Measurements from ENCODE around the gene SLC39A11.

The SLC39A11 gene

GRCh38 chr17:73130977-73131376, 38.5 kb upstream of the SLC39A11 start:
- WGBS, 2 experiments (ENCODE audit: insufficient coverage in 2 of 2) = 70 to 88% methylated on average over 1 to 2 of the region's 3 CpGs
- no peaks in the 10 kb centered on the region for H3K36me3 ChIP-seq (ENCODE audit: control insufficient read depth, insufficient read depth, low read length)
- no peak overlapping the region for H3K4me3 ChIP-seq (ENCODE audit: extremely low read depth, insufficient read depth, low read length, poor library complexity, severe bottlenecking)

GRCh38 chr17:73128496-73128895, 36.0 kb upstream of the SLC39A11 start:
- Histone ChIP-seq H3K36me3 (ENCODE audit: control insufficient read depth, insufficient read depth, low read length) (no peaks in the 10 kb centered on the region), H3K27ac (ENCODE audit: low read depth, low read length, severe bottlenecking) (no peak overlapping the region), H3K9me3 (ENCODE audit: control insufficient read depth, low read length) (no peaks in the 10 kb centered on the region), H3K4me1 (ENCODE audit: control insufficient read depth, insufficient read depth, low read length, poor library complexity, severe bottlenecking) (no peaks in the 10 kb centered on the region), H3K4me3 (ENCODE audit: extremely low read depth, insufficient read depth, low read length, poor library complexity, severe bottlenecking) (no peak overlapping the region)
- WGBS, 2 experiments (ENCODE audit: insufficient coverage in 2 of 2) = 50 to 56% methylated on average over 2 of the region's 3 CpGs

More at GRCh38 chr17:73130977-73131376, 38.5 kb upstream of the SLC39A11 start:
- Histone ChIP-seq H3K27ac (ENCODE audit: low read depth, low read length, severe bottlenecking) (no peak overlapping the region), H3K4me1 (ENCODE audit: control insufficient read depth, insufficient read depth, low read length, poor library complexity, severe bottlenecking) (no peaks in the 10 kb centered on the region), H3K9me3 (ENCODE audit: control insufficient read depth, low read length) (no peaks in the 10 kb centered on the region)

GRCh38 chr17:73126716-73127473, 34.4 kb upstream of the SLC39A11 start:
- WGBS, 2 experiments (ENCODE audit: insufficient coverage in 2 of 2) = 89 to 94% methylated on average over 5 to 7 of the region's 8 CpGs
- no peak overlapping the region for H3K27ac ChIP-seq (ENCODE audit: low read depth, low read length, severe bottlenecking)

GRCh38 chr17:73123606-73124320, 31.3 kb upstream of the SLC39A11 start:
- Histone ChIP-seq H3K36me3 (ENCODE audit: control insufficient read depth, insufficient read depth, low read length) (no peaks in the 10 kb centered on the region), H3K4me1 (ENCODE audit: control insufficient read depth, insufficient read depth, low read length, poor library complexity, severe bottlenecking) (no peaks in the 10 kb centered on the region), H3K27ac (ENCODE audit: low read depth, low read length, severe bottlenecking) (no peak overlapping the region), H3K4me3 (ENCODE audit: extremely low read depth, insufficient read depth, low read length, poor library complexity, severe bottlenecking) (no peak overlapping the region), H3K9me3 (ENCODE audit: control insufficient read depth, low read length) (no peaks in the 10 kb centered on the region)
- 88 to 100% methylated on average over 2 to 6 of the region's 7 CpGs for WGBS, 2 experiments (ENCODE audit: insufficient coverage in 2 of 2)

More at GRCh38 chr17:73126716-73127473, 34.4 kb upstream of the SLC39A11 start:
- H3K36me3 ChIP-seq (ENCODE audit: control insufficient read depth, insufficient read depth, low read length) = no peaks in the 10 kb centered on the region
- no peak overlapping the region for H3K4me3 ChIP-seq (ENCODE audit: extremely low read depth, insufficient read depth, low read length, poor library complexity, severe bottlenecking)
- no peaks in the 10 kb centered on the region for H3K4me1 ChIP-seq (ENCODE audit: control insufficient read depth, insufficient read depth, low read length, poor library complexity, severe bottlenecking)
- H3K9me3 ChIP-seq (ENCODE audit: control insufficient read depth, low read length) = no peaks in the 10 kb centered on the region

- no peaks in the 10 kb centered on the region for H3K4me1 ChIP-seq (ENCODE audit: control insufficient read depth, insufficient read depth, low read length, poor library complexity, severe bottlenecking)
- no peak overlapping the region for H3K4me3 ChIP-seq (ENCODE audit: extremely low read depth, insufficient read depth, low read length, poor library complexity, severe bottlenecking)
- no peaks in the 10 kb centered on the region for H3K36me3 ChIP-seq (ENCODE audit: control insufficient read depth, insufficient read depth, low read length)
- no peak overlapping the region for H3K27ac ChIP-seq (ENCODE audit: low read depth, low read length, severe bottlenecking)
- 89 to 95% methylated on average over 4 of the region's 4 CpGs for WGBS, 2 experiments (ENCODE audit: insufficient coverage in 2 of 2)
- no peaks in the 10 kb centered on the region for H3K9me3 ChIP-seq (ENCODE audit: control insufficient read depth, low read length)
These were observed 30.6 kb upstream of the SLC39A11 start for GRCh38 chr17:73122953-73123605.

- Histone ChIP-seq H3K36me3 (ENCODE audit: control insufficient read depth, insufficient read depth, low read length) (no peaks in the 10 kb centered on the region), H3K4me3 (ENCODE audit: extremely low read depth, insufficient read depth, low read length, poor library complexity, severe bottlenecking) (no peak overlapping the region), H3K4me1 (ENCODE audit: control insufficient read depth, insufficient read depth, low read length, poor library complexity, severe bottlenecking) (no peaks in the 10 kb centered on the region), H3K27ac (ENCODE audit: low read depth, low read length, severe bottlenecking) (no peak overlapping the region), H3K9me3 (ENCODE audit: control insufficient read depth, low read length) (no peaks in the 10 kb centered on the region)
- WGBS, 2 experiments (ENCODE audit: insufficient coverage in 2 of 2) = 98 to 100% methylated on average over 2 to 4 of the region's 5 CpGs
These were observed 29.0 kb upstream of the SLC39A11 start for GRCh38 chr17:73121506-73121905.

- no peaks in the 10 kb centered on the region for H3K36me3 ChIP-seq (ENCODE audit: control insufficient read depth, insufficient read depth, low read length)
- H3K27ac ChIP-seq (ENCODE audit: low read depth, low read length, severe bottlenecking) = no peak overlapping the region
- 87 to 89% methylated on average over 8 to 9 of the region's 10 CpGs for WGBS, 2 experiments (ENCODE audit: insufficient coverage in 2 of 2)
- no peaks in the 10 kb centered on the region for H3K9me3 ChIP-seq (ENCODE audit: control insufficient read depth, low read length)
- H3K4me1 ChIP-seq (ENCODE audit: control insufficient read depth, insufficient read depth, low read length, poor library complexity, severe bottlenecking) = no peaks in the 10 kb centered on the region
- no peak overlapping the region for H3K4me3 ChIP-seq (ENCODE audit: extremely low read depth, insufficient read depth, low read length, poor library complexity, severe bottlenecking)
These were observed 27.1 kb upstream of the SLC39A11 start for GRCh38 chr17:73119631-73120030.

GRCh38 chr17:73118951-73119391, 26.5 kb upstream of the SLC39A11 start:
- WGBS, 2 experiments (ENCODE audit: insufficient coverage in 2 of 2) = 81 to 100% methylated on average over 1 to 2 of the region's 5 CpGs
- Histone ChIP-seq H3K27ac (ENCODE audit: low read depth, low read length, severe bottlenecking) (no peak overlapping the region), H3K36me3 (ENCODE audit: control insufficient read depth, insufficient read depth, low read length) (no peaks in the 10 kb centered on the region), H3K4me1 (ENCODE audit: control insufficient read depth, insufficient read depth, low read length, poor library complexity, severe bottlenecking) (no peaks in the 10 kb centered on the region), H3K4me3 (ENCODE audit: extremely low read depth, insufficient read depth, low read length, poor library complexity, severe bottlenecking) (no peak overlapping the region), H3K9me3 (ENCODE audit: control insufficient read depth, low read length) (no peaks in the 10 kb centered on the region)

- H3K4me3 ChIP-seq (ENCODE audit: extremely low read depth, insufficient read depth, low read length, poor library complexity, severe bottlenecking) = no peak overlapping the region
- no peaks in the 10 kb centered on the region for H3K4me1 ChIP-seq (ENCODE audit: control insufficient read depth, insufficient read depth, low read length, poor library complexity, severe bottlenecking)
- H3K36me3 ChIP-seq (ENCODE audit: control insufficient read depth, insufficient read depth, low read length) = no peaks in the 10 kb centered on the region
- H3K9me3 ChIP-seq (ENCODE audit: control insufficient read depth, low read length) = no peaks in the 10 kb centered on the region
- no peak overlapping the region for H3K27ac ChIP-seq (ENCODE audit: low read depth, low read length, severe bottlenecking)
- 86 to 98% methylated on average over 1 to 4 of the region's 4 CpGs for whole genome bisulfite sequencing, 2 experiments (ENCODE audit: insufficient coverage in 2 of 2)
These were observed 25.7 kb upstream of the SLC39A11 start for GRCh38 chr17:73118139-73118538.

GRCh38 chr17:73112246-73112645, 19.8 kb upstream of the SLC39A11 start:
- Histone ChIP-seq H3K4me3 (ENCODE audit: extremely low read depth, insufficient read depth, low read length, poor library complexity, severe bottlenecking) (no peak overlapping the region), H3K27ac (ENCODE audit: low read depth, low read length, severe bottlenecking) (no peak overlapping the region), H3K36me3 (ENCODE audit: control insufficient read depth, insufficient read depth, low read length) (no peaks in the 10 kb centered on the region), H3K9me3 (ENCODE audit: control insufficient read depth, low read length) (no peaks in the 10 kb centered on the region), H3K4me1 (ENCODE audit: control insufficient read depth, insufficient read depth, low read length, poor library complexity, severe bottlenecking) (no peaks in the 10 kb centered on the region)
- 100% methylated on average over 1 of the region's 5 CpGs; no CpG with 5 or more reads in 1 of the 2 experiments for whole genome bisulfite sequencing, 2 experiments (ENCODE audit: insufficient coverage in 2 of 2)
